IMR-90 (cell line): ENCODE measurements around the gene SP140L.
"Not testable (repeated sequence)": the region's sequence is repeated elsewhere in the genome, so short reads cannot be mapped to it uniquely, and the experiment has no call there.

Experiments
- CEBPB ChIP-seq: IDR thresholded peaks from 2 replicates; pipeline ENCODE4 v1.6.1; 2012; ENCODE audit warnings: low read depth, low read length, improper control_type of control experiment
- FOS ChIP-seq: fragments of 150-350 bp; IDR thresholded peaks from 2 replicates; pipeline ENCODE4 v1.6.1; 2016; ENCODE audit warnings: low read depth, low read length
- MXI1 ChIP-seq: IDR thresholded peaks from 2 replicates; pipeline ENCODE4 v1.6.1; 2012; ENCODE audit warnings: low read depth, mild to moderate bottlenecking, low read length, moderate library complexity, borderline replicate concordance
- POLR2A ChIP-seq: IDR thresholded peaks from 2 replicates; pipeline ENCODE4 v1.6.1; 2012; ENCODE audit warnings: mild to moderate bottlenecking, low read depth, low read length
- RAD21 ChIP-seq: IDR thresholded peaks from 2 replicates; pipeline ENCODE4 v1.6.1; 2012; ENCODE audit warnings: low read length, improper control_type of control experiment
- RFX5 ChIP-seq: IDR thresholded peaks from 2 replicates; pipeline ENCODE4 v1.8.0; 2012; ENCODE audit warnings: low read depth, mild to moderate bottlenecking, low read length, moderate library complexity
- SMC3 ChIP-seq: fragments of 150-350 bp; IDR thresholded peaks from 2 replicates; pipeline ENCODE4 v1.6.1; 2016; ENCODE audit warnings: low read depth, mild to moderate bottlenecking, antibody characterized with exemption, low read length, moderate library complexity
- TF ChIP-seq, protein P1 (sequence below): conservative IDR thresholded peaks from 2 replicates; pipeline ENCODE4 v1.5.1; 2012; ENCODE audit warnings: mild to moderate bottlenecking, low read depth, low read length, improper control_type of control experiment
- TF ChIP-seq, protein P2 (sequence below): fragments of 150-350 bp; IDR thresholded peaks from 2 replicates; pipeline ENCODE4 v1.6.1; 2017; ENCODE audit warnings: mild to moderate bottlenecking, antibody characterized with exemption, low read length, low read depth

DNA sequence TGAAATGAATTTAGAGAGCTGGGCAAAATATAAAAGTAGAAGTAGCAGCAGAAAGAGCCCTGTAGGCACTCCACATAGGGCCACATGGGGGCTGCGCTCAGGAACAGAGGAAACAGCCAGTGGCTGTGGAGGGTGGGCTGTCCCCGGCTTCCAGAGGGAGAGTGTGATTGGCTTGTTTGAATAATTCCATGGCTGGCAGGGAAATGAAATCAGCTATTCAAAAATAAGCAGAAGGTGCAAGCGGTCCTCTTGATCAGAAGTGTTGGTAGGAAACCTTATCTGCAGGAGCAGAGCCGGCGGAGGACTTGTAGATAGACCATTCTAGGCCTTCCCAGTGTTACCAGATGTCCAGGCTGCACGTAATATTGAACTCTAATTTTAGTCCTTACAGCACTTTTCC, 71.7 kb downstream of the SP140L start:
- TF ChIP-seq POLR2A, RAD21, FOS, CEBPB, SMC3, MXI1, RFX5: not testable (repeated sequence)
- TF ChIP-seq, protein P1, sequence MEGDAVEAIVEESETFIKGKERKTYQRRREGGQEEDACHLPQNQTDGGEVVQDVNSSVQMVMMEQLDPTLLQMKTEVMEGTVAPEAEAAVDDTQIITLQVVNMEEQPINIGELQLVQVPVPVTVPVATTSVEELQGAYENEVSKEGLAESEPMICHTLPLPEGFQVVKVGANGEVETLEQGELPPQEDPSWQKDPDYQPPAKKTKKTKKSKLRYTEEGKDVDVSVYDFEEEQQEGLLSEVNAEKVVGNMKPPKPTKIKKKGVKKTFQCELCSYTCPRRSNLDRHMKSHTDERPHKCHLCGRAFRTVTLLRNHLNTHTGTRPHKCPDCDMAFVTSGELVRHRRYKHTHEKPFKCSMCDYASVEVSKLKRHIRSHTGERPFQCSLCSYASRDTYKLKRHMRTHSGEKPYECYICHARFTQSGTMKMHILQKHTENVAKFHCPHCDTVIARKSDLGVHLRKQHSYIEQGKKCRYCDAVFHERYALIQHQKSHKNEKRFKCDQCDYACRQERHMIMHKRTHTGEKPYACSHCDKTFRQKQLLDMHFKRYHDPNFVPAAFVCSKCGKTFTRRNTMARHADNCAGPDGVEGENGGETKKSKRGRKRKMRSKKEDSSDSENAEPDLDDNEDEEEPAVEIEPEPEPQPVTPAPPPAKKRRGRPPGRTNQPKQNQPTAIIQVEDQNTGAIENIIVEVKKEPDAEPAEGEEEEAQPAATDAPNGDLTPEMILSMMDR = not testable (repeated sequence)
- TF ChIP-seq, protein P2, sequence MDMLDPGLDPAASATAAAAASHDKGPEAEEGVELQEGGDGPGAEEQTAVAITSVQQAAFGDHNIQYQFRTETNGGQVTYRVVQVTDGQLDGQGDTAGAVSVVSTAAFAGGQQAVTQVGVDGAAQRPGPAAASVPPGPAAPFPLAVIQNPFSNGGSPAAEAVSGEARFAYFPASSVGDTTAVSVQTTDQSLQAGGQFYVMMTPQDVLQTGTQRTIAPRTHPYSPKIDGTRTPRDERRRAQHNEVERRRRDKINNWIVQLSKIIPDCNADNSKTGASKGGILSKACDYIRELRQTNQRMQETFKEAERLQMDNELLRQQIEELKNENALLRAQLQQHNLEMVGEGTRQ = not testable (repeated sequence)
